GM21737 (cell line): ENCODE data around the gene CGB1.
"Not testable (repeated sequence)": the region's sequence is repeated elsewhere in the genome, so short reads cannot be mapped to it uniquely, and the experiment has no call there.

Source experiments
- ATAC-seq: cut with Tn5 transposase; IDR thresholded peaks from one replicate; pipeline ENCODE4 v1.9.1; 2021; ENCODE audit warnings: mild to moderate bottlenecking, moderate library complexity; ENCODE audit not compliant: unreplicated experiment

Gene CGB1

DNA sequence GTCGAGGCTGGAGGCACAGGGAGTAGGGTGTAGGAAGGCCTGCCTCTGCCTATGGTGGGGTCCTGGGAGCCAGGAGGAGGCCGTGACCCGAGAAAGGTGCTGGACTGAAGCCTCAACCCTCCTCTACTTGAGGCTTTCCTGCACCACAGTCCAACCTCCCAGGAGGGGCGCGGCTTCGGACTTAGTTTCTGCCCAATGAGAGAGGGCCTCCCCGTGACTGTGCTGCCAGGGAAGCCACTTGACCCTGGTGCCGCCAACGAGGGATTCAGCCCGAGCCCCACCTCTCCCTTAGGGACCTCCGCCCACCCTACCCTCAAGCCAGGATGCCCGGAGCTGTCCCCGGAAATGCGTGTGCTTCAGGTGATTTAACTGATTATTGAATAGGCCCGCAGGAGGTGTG lies 12.5 kb downstream of the CGB1 start, which contains the start of gene CGB3:
Gene CGB3 (minus strand): TSS at position 101 of the 400 bp plus-strand sequence. CDS start 362 bp downstream, outside the sequence.
- not testable (repeated sequence) for ATAC-seq

- no peak for ATAC-seq
These were observed 14.6 kb downstream of the CGB1 start for GRCh38 chr19:49022116-49022515.

DNA sequence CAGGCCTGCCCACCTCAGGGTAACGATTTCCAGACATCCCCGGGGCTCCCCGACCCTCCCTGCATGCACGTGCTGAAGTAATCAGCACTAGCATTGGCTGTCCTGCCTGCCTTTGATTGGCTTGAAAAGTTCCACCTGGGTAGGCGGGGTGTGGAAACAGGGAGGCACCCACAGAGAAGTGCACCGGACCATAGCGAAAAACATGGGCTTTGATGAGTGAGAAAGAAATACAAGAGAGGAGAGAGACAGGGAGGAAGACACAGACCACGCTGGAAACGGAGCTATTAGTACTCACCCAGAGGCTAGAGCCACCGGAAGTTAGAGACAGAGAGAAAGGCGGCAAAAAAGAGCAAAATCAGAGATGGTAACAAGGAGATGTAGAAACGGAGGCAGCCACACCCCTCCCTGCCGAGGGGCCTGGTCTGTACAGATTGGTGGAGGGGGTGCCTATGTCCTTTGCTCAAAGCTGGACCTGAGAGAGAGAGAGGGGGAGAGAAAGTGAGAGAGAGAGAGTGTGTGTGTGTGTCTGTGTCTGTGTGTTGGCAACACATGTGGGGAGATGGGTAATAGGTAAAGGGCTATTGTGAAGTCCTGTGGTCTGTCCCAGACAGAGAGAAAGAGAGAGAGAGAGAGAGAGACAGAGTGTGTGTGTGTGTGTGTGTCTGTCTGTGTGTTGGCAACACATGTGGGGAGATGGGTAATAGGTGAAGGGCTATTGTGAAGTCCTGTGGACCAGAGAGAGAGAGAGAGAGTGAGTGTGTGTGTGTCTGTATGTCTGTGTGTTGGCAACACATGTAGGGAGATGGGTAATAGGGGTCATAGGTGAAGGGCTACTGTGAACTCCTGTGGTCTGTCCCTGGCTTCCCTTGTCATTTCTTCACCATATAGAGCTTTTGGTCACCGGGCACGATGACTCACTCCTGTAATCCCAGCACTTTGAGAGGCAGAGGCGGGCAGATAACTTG lies 15.5 kb downstream of the CGB1 start:
- ATAC-seq = no peak

GRCh38 chr19:49020342-49020741 lies 16.4 kb downstream of the CGB1 start:
- ATAC-seq = no peak

DNA sequence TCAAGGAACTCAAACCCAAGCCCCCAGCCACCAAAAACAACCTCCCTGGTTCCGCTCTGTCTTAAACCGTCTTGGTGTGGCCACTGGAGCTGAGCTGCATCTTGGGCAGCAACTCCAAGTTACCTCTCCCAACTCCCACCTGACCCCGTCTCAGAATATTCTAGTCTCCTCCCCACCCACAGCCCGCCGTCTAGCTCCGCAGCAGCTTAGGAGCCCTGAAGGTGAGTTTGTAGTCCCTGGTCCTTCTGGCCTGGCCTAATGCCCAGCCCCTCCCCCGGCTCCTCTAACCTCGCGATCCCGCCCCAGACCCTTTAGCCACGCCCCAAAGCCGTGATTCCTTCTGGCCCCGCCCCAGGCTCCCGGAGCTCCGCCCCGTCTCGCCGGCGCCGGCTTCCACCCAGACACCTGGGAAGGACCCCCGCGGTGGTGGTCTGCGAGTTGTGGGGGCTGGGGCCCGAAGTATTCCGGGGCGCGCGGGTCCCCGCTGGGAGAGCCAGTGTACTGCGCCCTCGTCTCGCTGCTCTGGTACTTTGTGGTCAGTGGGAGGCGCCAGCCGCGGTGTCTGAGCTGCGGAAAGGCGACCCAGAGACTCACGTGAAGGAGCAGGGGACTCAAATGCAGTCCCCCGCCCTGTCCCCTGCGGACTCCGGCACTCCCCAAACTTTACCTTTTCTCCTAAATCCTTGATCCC lies 17.3 kb downstream of the CGB1 start:
- no peak for ATAC-seq

- not testable (repeated sequence) for ATAC-seq
These were observed 18.1 kb downstream of the CGB1 start for GRCh38 chr19:49018388-49019241.

DNA sequence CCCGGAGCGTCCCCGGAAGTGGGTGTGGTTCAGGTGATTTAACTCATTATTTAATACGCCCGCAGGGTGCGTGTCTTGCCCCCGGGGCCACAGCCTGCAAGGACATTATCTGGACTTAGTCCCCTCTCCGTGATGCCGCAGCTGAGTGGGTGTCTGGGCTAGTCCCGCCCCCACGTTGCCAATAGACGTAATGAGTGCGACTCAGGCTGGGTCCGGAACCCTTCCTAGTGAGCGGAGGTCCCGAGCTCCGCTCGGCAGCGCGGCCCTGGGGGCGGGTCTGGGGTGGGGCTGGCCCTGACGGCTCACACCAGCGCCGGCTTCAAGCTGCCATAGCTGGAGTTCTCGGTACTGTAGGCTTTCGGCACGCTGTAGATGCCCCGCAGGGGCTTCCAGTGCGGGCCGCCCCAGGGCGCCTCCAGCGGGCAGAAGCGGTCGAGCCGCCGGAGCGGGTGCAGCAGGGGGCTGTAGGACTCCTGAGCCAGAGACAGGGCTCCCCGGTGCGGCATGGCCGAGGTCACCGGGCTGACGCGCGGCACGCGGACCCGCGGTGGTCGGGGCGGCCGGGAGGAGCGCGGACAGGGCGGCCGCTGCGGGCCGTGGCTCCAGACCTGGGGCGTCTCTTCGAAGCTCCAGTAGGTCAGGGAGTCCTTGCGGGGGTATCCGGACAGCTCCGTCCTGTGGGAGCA lies 18.9 kb downstream of the CGB1 start:
- no peak for ATAC-seq

GRCh38 chr19:49017041-49017665 lies 19.5 kb downstream of the CGB1 start, which contains the start of gene LHB:
TSS of gene LHB (minus strand) at chr19:49017091. CDS start at chr19:49017081, 10 bp downstream.
- no peak for ATAC-seq

DNA sequence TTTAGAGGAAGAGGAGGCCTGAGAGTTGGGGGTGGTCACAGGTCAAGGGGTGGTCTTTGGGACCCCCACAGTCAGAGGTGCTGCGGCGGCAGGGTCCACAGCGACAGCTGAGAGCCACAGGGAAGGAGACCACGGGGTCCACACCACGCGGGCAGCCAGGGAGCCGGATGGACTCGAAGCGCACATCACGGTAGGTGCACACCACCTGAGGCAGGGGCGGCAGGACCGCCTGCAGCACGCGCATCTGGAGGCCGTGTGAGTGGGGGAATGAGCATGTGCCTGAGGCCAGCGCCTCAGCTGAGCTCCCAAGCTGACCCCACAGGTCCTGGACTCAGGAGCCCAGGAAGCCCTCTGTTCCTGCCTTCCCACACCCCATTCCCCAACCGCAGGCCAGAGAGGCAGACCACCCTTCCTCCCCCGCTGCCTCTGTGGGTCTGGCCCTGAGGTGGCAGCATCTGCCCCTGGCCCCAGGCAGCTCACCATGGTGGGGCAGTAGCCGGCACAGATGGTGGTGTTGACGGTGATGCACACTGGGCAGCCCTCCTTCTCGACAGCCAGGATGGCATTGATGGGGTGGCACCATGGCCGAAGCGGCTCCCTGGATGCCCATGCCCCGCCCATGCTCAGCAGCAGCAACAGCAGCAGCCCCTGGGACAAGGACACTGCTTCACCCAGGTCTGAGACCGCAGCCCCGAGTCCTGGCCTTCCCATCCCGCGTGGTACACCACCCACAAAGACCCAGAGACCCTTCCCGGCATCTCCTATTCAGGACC lies 20.4 kb downstream of the CGB1 start:
- ATAC-seq = no peak

- no peak for ATAC-seq
These were observed 21.8 kb downstream of the CGB1 start for GRCh38 chr19:49014870-49015255.

GRCh38 chr19:49014123-49014869 lies 22.4 kb downstream of the CGB1 start:
- no peak for ATAC-seq

GRCh38 chr19:49011194-49011593 lies 25.5 kb downstream of the CGB1 start:
- ATAC-seq = no peak

GRCh38 chr19:49010453-49010852 lies 26.2 kb downstream of the CGB1 start:
- ATAC-seq = no peak

- no peak for ATAC-seq
These were observed 26.9 kb downstream of the CGB1 start for GRCh38 chr19:49009828-49010227.

DNA sequence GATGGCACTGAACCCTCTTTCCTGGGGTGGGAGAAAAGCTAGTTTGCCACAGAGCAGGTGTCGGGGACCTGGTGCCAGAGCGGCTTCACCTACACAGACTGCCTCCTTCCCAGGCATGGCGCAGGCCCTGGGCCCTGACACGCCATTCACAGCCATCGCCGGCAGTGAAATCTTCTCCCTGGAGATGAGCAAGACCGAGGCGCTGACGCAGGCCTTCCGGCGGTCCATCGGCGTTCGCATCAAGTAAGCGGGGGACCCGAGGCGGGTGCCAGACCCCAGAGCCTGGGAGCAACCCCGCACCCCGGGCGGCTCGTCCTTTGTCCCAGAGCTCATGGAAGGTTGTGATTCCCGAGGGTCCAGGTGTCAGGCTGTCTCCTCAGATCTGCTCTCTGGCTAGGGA lies 29.8 kb downstream of the CGB1 start:
- no peak for ATAC-seq

- ATAC-seq = no peak
These were observed 31.6 kb downstream of the CGB1 start for GRCh38 chr19:49004964-49005614.

- no peak for ATAC-seq
These were observed 32.6 kb downstream of the CGB1 start for GRCh38 chr19:49004133-49004532.
